ENCODE data around the gene AGXT2. TPM values are rescaled to one million over a fixed set of nuclear protein-coding genes. Genes with fewer than 3 reads are reported as not detected.

AGXT2 gene
- total RNA-seq, 1 experiment from 2014 or later, result not detected

DNA sequence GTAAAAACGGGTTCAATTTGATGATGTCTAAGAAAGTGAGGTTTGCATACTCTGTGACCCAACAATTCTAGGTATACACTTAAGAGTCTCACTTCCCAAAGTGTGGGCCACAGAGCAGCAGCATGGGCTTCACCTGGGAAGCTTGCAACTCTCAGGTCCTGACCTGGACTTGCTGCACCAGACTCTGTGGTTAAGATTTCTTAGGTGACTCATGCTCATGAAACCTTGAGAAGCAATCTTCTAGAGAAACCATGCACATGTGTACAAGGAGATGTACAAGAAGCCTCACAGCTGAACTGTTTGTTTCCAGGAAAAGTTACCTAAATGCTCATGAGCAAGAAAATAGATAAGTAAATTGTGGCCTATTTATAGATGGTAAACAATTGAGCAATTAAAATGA is 88.4 kb downstream of the AGXT2 start:
- ChIA-PET RAD21 (ENCODE audit: low non-redundant PET in 1 of 2, low total read pairs in 2 of 2, uncharacterized antibody in 2 of 2, unreplicated experiment in 2 of 2) (no interaction called here), POLR2A (no interaction called here), CTCF (interaction anchor here (2.7 kb wide), 1 partner anchor 44 kb away, joined by 18 read pairs; no protein-coding TSS in a partner anchor)
- ATAC-seq (0 out of 2 replicates have a peak, but pooled peaks have one; percentile 60), DNase-seq (ENCODE audit: low read depth, low spot score) (no peak)
- Histone ChIP-seq H3K9me2 (ENCODE audit: insufficient read depth) (no peaks in the 10 kb centered on the region), H3K4me2 (ENCODE audit: low read length) (peak overlapping the region; percentile 1; the same call in 1 of the 2 replicates), H3K4me3 (replicated peaks in 1 of 2; ENCODE audit: low read depth in 1 of 2, low read length in 2 of 2) (no peak overlapping the region), H3K27me3 (ENCODE audit: insufficient read depth, low read length) (no peaks in the 10 kb centered on the region), H3K4me1 (ENCODE audit: control insufficient read depth in 1 of 2, insufficient read depth in 2 of 2, low read length in 2 of 2) (peaks cover 0 to 6% of the 10 kb centered on the region in 2 experiments; a peak in 2 of 4 replicates), H3K79me2 (ENCODE audit: insufficient read depth, low read length) (no peaks in the 10 kb centered on the region), H3K9ac (ENCODE audit: low read length) (no peak overlapping the region), H4K20me1 (ENCODE audit: insufficient read depth) (no peaks in the 10 kb centered on the region), H3K36me3 (ENCODE audit: control insufficient read depth in 1 of 2, insufficient read depth in 2 of 2, low read length in 2 of 2) (peaks cover 0 to 2% of the 10 kb centered on the region in 2 experiments; a peak in 1 of 4 replicates), H3K9me3 (ENCODE audit: control insufficient read depth in 1 of 2, insufficient read depth in 1 of 2, low read depth in 1 of 2, low read length in 2 of 2) (no peaks in the 10 kb centered on the region), H3K27ac (ENCODE audit: low read depth, low read length) (no peak overlapping the region), H2AFZ (ENCODE audit: low read depth, low read length, poor library complexity, severe bottlenecking) (no peak overlapping the region)
- TF ChIP-seq ZFX (IDR thresholded peaks at IDR 0.05) (no peak), ZNF274 (IDR thresholded peaks at IDR 0.05; ENCODE audit: low read depth, low read length) (no peak), TCF7L2 (IDR thresholded peaks at IDR 0.05; ENCODE audit: borderline replicate concordance, extremely low read depth, insufficient read depth, insufficient read length) (no peak), FOSL1 (IDR thresholded peaks at IDR 0.05; ENCODE audit: low read depth) (no peak), YY1 (IDR thresholded peaks at IDR 0.05; ENCODE audit: extremely low read depth, insufficient replicate concordance, low read depth, low read length) (no peak)
- BruUV-seq (replicated peaks), result no TSS peak
- intact Hi-C loops (cut with micrococcal nuclease), result loop anchor here (2.0 kb wide), 1 partner anchor 43 kb away; no protein-coding TSS in a partner anchor

DNA sequence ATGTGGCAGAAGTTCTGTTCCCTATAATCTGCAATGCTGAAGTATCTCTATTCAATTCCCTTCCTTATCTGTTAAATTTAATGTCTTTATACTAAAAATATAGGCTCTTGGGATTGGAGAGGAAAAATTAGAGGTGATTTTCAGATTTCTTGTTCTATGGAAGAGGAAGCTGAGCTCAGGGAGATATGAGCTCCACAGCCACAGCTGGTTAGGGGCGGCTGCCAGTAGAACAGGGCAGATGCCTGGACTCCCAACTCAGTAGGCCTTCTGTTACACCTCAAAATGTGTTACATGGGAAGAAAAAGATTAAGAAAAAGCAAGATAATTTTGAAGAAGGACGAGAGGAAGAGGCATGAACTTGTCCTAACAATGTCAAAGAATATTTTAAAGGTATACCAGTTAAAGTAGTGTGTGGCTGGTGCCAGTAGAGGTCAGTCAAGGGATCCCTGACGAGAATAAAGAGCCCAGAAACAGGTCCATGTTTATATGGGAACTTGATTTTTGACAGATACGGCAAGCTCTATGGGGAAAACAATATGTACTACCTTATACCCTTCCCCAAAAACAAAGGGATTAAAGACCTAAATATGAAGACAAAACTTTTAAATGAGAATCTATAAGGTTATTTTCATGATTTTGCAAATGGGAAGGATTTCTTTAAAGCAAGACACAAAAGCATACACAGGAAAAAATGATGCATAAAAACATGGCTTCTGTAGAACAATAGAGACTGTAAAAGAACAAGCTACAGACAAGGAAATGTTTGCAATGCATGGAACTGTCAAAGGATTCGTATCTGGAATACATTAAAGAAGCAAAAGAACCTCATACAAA is 89.7 kb downstream of the AGXT2 start:
- TF ChIP-seq, protein P1, sequence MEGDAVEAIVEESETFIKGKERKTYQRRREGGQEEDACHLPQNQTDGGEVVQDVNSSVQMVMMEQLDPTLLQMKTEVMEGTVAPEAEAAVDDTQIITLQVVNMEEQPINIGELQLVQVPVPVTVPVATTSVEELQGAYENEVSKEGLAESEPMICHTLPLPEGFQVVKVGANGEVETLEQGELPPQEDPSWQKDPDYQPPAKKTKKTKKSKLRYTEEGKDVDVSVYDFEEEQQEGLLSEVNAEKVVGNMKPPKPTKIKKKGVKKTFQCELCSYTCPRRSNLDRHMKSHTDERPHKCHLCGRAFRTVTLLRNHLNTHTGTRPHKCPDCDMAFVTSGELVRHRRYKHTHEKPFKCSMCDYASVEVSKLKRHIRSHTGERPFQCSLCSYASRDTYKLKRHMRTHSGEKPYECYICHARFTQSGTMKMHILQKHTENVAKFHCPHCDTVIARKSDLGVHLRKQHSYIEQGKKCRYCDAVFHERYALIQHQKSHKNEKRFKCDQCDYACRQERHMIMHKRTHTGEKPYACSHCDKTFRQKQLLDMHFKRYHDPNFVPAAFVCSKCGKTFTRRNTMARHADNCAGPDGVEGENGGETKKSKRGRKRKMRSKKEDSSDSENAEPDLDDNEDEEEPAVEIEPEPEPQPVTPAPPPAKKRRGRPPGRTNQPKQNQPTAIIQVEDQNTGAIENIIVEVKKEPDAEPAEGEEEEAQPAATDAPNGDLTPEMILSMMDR (IDR thresholded peaks at IDR 0.05 in 2 of 3, conservative IDR thresholded peaks at IDR 0.05 in 1 of 3; ENCODE audit: borderline replicate concordance in 1 of 3, insufficient read depth in 1 of 3, low read depth in 2 of 3, low read length in 2 of 3), result peak; percentile 9 to 69 (median 63); a peak in 5 of 6 replicates
- TF ChIP-seq TCF7L2 (IDR thresholded peaks at IDR 0.05; ENCODE audit: borderline replicate concordance, extremely low read depth, insufficient read depth, insufficient read length) (no peak), RAD21 (IDR thresholded peaks at IDR 0.05; ENCODE audit: low read depth) (0 out of 2 replicates have a peak, but pooled peaks have one; percentile 21)
- Histone ChIP-seq H3K9me2 (ENCODE audit: insufficient read depth) (no peaks in the 10 kb centered on the region), H3K9ac (ENCODE audit: low read length) (no peak overlapping the region), H3K4me2 (ENCODE audit: low read length) (no peak overlapping the region), H3K4me3 (replicated peaks in 1 of 2; ENCODE audit: low read depth in 1 of 2, low read length in 2 of 2) (no peak overlapping the region), H3K4me1 (ENCODE audit: control insufficient read depth in 1 of 2, insufficient read depth in 2 of 2, low read length in 2 of 2) (peaks cover 0 to 6% of the 10 kb centered on the region in 2 experiments; a peak in 2 of 4 replicates), H4K20me1 (ENCODE audit: insufficient read depth) (no peaks in the 10 kb centered on the region), H3K27me3 (ENCODE audit: insufficient read depth, low read length) (no peaks in the 10 kb centered on the region), H3K36me3 (ENCODE audit: control insufficient read depth in 1 of 2, insufficient read depth in 2 of 2, low read length in 2 of 2) (peaks cover 0 to 4% of the 10 kb centered on the region in 2 experiments; a peak in 2 of 4 replicates), H3K79me2 (ENCODE audit: insufficient read depth, low read length) (no peaks in the 10 kb centered on the region), H3K9me3 (ENCODE audit: control insufficient read depth in 1 of 2, insufficient read depth in 1 of 2, low read depth in 1 of 2, low read length in 2 of 2) (no peaks in the 10 kb centered on the region), H2AFZ (ENCODE audit: low read depth, low read length, poor library complexity, severe bottlenecking) (no peak overlapping the region), H3K27ac (ENCODE audit: low read depth, low read length) (no peak overlapping the region)
- no peak for DNase-seq (ENCODE audit: low read depth, low spot score)
- intact Hi-C loops (cut with micrococcal nuclease), result loop anchor here (2.0 kb wide), 1 partner anchor 45 kb away; no protein-coding TSS in a partner anchor
- ChIA-PET RAD21 (ENCODE audit: low non-redundant PET in 1 of 2, low total read pairs in 2 of 2, uncharacterized antibody in 2 of 2, unreplicated experiment in 2 of 2) (no interaction called here), POLR2A (no interaction called here), CTCF (interaction anchor here (1.2 to 2.7 kb wide), 2 partner anchors 21 to 45 kb away, joined by 3 to 18 read pairs; no protein-coding TSS in a partner anchor)
- BruUV-seq (replicated peaks), result no TSS peak
- ATAC-seq, result peak; percentile 86

All from HCT116 (cell line).